Measurements from ENCODE around the gene TXN2.

Gene TXN2

GRCh38 chr22:36480941-36481392, 473 bp downstream of the TXN2 start:
- DNase-seq = no peak

- DNase-seq = no peak
These were observed 2.5 kb downstream of the TXN2 start for GRCh38 chr22:36478966-36479365.

GRCh38 chr22:36475341-36475740, 6.1 kb downstream of the TXN2 start:
- no peak for DNase-seq

GRCh38 chr22:36472689-36473088, 8.8 kb downstream of the TXN2 start:
- DNase-seq = no peak

- no peak for DNase-seq
These were observed 10.1 kb downstream of the TXN2 start for GRCh38 chr22:36471341-36471821.

GRCh38 chr22:36470994-36471331, 10.5 kb downstream of the TXN2 start:
- DNase-seq = no peak

GRCh38 chr22:36470162-36470993, 11.1 kb downstream of the TXN2 start:
- peak; percentile 90 for DNase-seq

- no peak for DNase-seq
These were observed 12.2 kb downstream of the TXN2 start for GRCh38 chr22:36469094-36469710.

GRCh38 chr22:36467946-36468345, 13.5 kb downstream of the TXN2 start:
- no peak for DNase-seq

GRCh38 chr22:36467042-36467810, 14.2 kb downstream of the TXN2 start:
- no peak for DNase-seq

- DNase-seq = no peak
These were observed 15.2 kb downstream of the TXN2 start for GRCh38 chr22:36466258-36466657.

GRCh38 chr22:36465232-36466021, 16.0 kb downstream of the TXN2 start:
- DNase-seq = no peak

- no peak for DNase-seq
These were observed 16.7 kb downstream of the TXN2 start for GRCh38 chr22:36464715-36465231.

GRCh38 chr22:36463783-36464184, 17.7 kb downstream of the TXN2 start:
- DNase-seq = no peak

GRCh38 chr22:36461665-36462649, 19.5 kb downstream of the TXN2 start:
- no peak for DNase-seq

- DNase-seq = no peak
These were observed 21.2 kb downstream of the TXN2 start for GRCh38 chr22:36460202-36460601.

GRCh38 chr22:36457688-36458450, 23.6 kb downstream of the TXN2 start:
- no peak for DNase-seq

GRCh38 chr22:36456464-36456845, 25.0 kb downstream of the TXN2 start:
- no peak for DNase-seq

GRCh38 chr22:36455571-36456463, 25.6 kb downstream of the TXN2 start:
- no peak for DNase-seq

Data from CD4-positive, alpha-beta T cell treated with Interleukin-21 for 1 hour (primary cell).